HepG2 (cell line): ENCODE measurements around the gene CFL1. TPM values are rescaled to one million over a fixed set of nuclear protein-coding genes. Genes with fewer than 3 reads are reported as not detected.

Experiments used
- CCAR2 ChIP-seq: fragments of 200-400 bp; formaldehyde crosslinking; optimal IDR thresholded peaks from 2 replicates; pipeline ENCODE3; 2018; ENCODE audit warnings: low read depth, mild to moderate bottlenecking, low read length, moderate library complexity
- FOXP1 ChIP-seq, 2 experiments: fragments of 450-650 bp in 1 of 2; IDR thresholded peaks; 2 replicates each; pipeline ENCODE4 v1.6.1; 2017 to 2018; ENCODE audit warnings: antibody characterized with exemption in 1 of 2
- HNRNPUL1 ChIP-seq: fragments of 200-400 bp; formaldehyde crosslinking; IDR thresholded peaks from 2 replicates; pipeline ENCODE4 v1.6.1; 2017; ENCODE audit warnings: low read depth, mild to moderate bottlenecking, low read length, moderate library complexity
- ISL2 ChIP-seq: sonication (generic); formaldehyde crosslinking; IDR thresholded peaks from 2 replicates; pipeline ENCODE4 v1.5.0; 2020; ENCODE audit warnings: missing genetic modification reagents
- JARID2 ChIP-seq: sonication (generic); formaldehyde crosslinking; IDR thresholded peaks from 2 replicates; pipeline ENCODE4 v1.8.1; 2023; ENCODE audit warnings: missing genetic modification reagents, inconsistent platforms; ENCODE audit not compliant: insufficient replicate concordance
- SKI ChIP-seq: fragments of 450-650 bp; IDR thresholded peaks from one replicate; pipeline ENCODE4 v1.6.1; 2018; ENCODE audit warnings: mild to moderate bottlenecking; ENCODE audit not compliant: partially characterized antibody
- ZMYM3 ChIP-seq: sonication (generic); formaldehyde crosslinking; IDR thresholded peaks from 2 replicates; pipeline ENCODE4 v1.5.1; 2020; ENCODE audit warnings: mild to moderate bottlenecking, missing genetic modification reagents
- ZNF343 ChIP-seq: sonication (generic); formaldehyde crosslinking; IDR thresholded peaks from 2 replicates; pipeline ENCODE4 v1.4.0; 2020; ENCODE audit warnings: mild to moderate bottlenecking, missing genetic modification reagents
- polyA plus RNA-seq, 8 experiments: library from polyadenylated mRNA; depleted of rRNA in 3 of 8; stranded (reverse) in 7 of 8; unstranded in 1 of 8; fragments of >200 nt; fragmentation: Illumina TruSeq in 4 of 8; extraction: Trizol in 4 of 8; gene quantifications; 2 replicates each; pipeline versions ENCODE4 v1.2.1 to v1.2.3, GENCODE V29; 2011 to 2016; ENCODE audit warnings: low read depth in 4 of 8, missing spikeins in 1 of 8, mixed read lengths in 1 of 8; ENCODE audit not compliant: insufficient read depth in 1 of 8
- total RNA-seq, 5 experiments: library from RNA; depleted of rRNA; stranded (reverse); fragments of >200 nt; fragmentation: Illumina TruSeq; extraction: Trizol; gene quantifications; 2 replicates each; pipeline ENCODE4 v1.2.3, GENCODE V29; 2016; ENCODE audit warnings: low read depth in 1 of 5
- TF ChIP-seq, protein P1 (sequence below): sonication (generic); formaldehyde crosslinking; IDR thresholded peaks from 2 replicates; pipeline ENCODE4 v1.4.0; 2020; ENCODE audit warnings: missing genetic modification reagents
- TF ChIP-seq, protein P2 (sequence below): sonication (generic); formaldehyde crosslinking; IDR thresholded peaks from 2 replicates; pipeline ENCODE4 v1.4.0; 2020; ENCODE audit warnings: missing genetic modification reagents, low read depth, mild to moderate bottlenecking, borderline replicate concordance

Gene CFL1
- total and polyA plus RNA-seq, 2 of the 13 experiments (the other 11 are each of a cell fraction or from before 2014, with no cell fraction given) = 379 to 383 TPM

DNA sequence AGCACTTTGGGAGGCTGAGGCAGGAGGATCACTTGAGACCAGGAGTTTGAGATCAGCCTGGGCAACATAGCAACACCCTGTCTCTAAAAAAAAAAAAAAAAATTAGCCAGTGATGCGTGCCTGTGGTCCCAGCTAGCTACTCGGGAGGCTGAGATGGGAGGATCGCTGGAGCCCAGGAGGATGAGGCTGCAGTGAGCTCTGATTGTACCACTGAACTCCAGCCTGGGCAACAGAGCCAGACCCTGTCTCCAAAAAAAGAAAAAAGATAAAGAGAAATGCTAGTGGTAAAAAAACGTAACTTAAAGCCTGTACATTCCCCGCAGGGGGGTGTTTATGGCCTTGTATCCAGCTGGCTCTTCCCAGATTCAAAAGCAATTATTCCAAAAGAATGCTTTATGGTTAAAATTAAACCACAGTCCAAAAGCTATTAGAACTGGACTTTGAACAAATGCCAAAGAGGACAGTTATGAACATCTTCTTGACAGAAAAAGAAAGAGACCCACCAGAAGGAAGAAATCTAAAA lies 40.6 kb downstream of the CFL1 start (continued):
- TF ChIP-seq, protein P1, sequence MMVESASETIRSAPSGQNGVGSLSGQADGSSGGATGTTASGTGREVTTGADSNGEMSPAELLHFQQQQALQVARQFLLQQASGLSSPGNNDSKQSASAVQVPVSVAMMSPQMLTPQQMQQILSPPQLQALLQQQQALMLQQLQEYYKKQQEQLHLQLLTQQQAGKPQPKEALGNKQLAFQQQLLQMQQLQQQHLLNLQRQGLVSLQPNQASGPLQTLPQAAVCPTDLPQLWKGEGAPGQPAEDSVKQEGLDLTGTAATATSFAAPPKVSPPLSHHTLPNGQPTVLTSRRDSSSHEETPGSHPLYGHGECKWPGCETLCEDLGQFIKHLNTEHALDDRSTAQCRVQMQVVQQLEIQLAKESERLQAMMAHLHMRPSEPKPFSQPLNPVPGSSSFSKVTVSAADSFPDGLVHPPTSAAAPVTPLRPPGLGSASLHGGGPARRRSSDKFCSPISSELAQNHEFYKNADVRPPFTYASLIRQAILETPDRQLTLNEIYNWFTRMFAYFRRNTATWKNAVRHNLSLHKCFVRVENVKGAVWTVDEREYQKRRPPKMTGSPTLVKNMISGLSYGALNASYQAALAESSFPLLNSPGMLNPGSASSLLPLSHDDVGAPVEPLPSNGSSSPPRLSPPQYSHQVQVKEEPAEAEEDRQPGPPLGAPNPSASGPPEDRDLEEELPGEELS = no peak
- TF ChIP-seq HNRNPUL1 (no peak), JARID2 (CRISPR knock-in tag) (no peak), ZNF343 (CRISPR knock-in tag) (no peak), ISL2 (CRISPR knock-in tag) (no peak), CCAR2 (no peak), SKI (no peak), FOXP1 (IDR thresholded peaks at IDR 0.05) (no peak), FOXP1 (CRISPR knock-in tag; IDR thresholded peaks at IDR 0.05) (no peak), ZMYM3 (CRISPR knock-in tag) (peak; percentile 53; the same call in 1 of the 2 replicates)
- TF ChIP-seq, protein P2, sequence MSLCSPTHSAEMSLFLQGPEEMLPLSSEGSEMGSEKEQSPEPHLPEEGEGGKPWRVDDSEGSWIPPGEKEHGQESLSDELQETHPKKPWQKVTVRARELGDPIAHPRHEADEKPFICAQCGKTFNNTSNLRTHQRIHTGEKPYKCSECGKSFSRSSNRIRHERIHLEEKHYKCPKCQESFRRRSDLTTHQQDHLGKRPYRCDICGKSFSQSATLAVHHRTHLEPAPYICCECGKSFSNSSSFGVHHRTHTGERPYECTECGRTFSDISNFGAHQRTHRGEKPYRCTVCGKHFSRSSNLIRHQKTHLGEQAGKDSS (CRISPR knock-in tag) = no peak
